Effector memory CD4-positive, alpha-beta T cell (primary cell): Measurements from ENCODE around the gene ARMH1.

Experiments used
- DNase-seq, 3 donors: peaks; one replicate each; pipeline ENCODE4 v3.0.0-alpha.2; 2020
- H3K27ac ChIP-seq: 2 replicates; pipeline ENCODE4 v1.7.0; 2013; ENCODE audit warnings: mild to moderate bottlenecking, low read length, moderate library complexity; ENCODE audit not compliant: insufficient read depth, poor library complexity, severe bottlenecking
- H3K27me3 ChIP-seq: replicated peaks from 2 replicates; pipeline ENCODE4 v1.7.0; 2013; ENCODE audit warnings: mild to moderate bottlenecking, low read length; ENCODE audit not compliant: insufficient read depth, control insufficient read depth, poor library complexity, severe bottlenecking
- H3K36me3 ChIP-seq: 2 replicates; pipeline ENCODE4 v1.7.0; 2013; ENCODE audit warnings: mild to moderate bottlenecking, low read length, moderate library complexity; ENCODE audit not compliant: control insufficient read depth, insufficient read depth
- H3K4me1 ChIP-seq: 2 replicates; pipeline ENCODE4 v1.7.0; 2013; ENCODE audit warnings: low read length, mild to moderate bottlenecking; ENCODE audit not compliant: control insufficient read depth, insufficient read depth, poor library complexity, severe bottlenecking
- H3K4me3 ChIP-seq: 2 replicates; pipeline ENCODE4 v1.7.0; 2013; ENCODE audit warnings: low read length, low read depth, mild to moderate bottlenecking; ENCODE audit not compliant: insufficient read depth, poor library complexity, severe bottlenecking
- H3K9me3 ChIP-seq: 2 replicates; pipeline ENCODE4 v1.7.0; 2013; ENCODE audit warnings: mild to moderate bottlenecking, low read length, moderate library complexity; ENCODE audit not compliant: control insufficient read depth

Gene ARMH1

DNA sequence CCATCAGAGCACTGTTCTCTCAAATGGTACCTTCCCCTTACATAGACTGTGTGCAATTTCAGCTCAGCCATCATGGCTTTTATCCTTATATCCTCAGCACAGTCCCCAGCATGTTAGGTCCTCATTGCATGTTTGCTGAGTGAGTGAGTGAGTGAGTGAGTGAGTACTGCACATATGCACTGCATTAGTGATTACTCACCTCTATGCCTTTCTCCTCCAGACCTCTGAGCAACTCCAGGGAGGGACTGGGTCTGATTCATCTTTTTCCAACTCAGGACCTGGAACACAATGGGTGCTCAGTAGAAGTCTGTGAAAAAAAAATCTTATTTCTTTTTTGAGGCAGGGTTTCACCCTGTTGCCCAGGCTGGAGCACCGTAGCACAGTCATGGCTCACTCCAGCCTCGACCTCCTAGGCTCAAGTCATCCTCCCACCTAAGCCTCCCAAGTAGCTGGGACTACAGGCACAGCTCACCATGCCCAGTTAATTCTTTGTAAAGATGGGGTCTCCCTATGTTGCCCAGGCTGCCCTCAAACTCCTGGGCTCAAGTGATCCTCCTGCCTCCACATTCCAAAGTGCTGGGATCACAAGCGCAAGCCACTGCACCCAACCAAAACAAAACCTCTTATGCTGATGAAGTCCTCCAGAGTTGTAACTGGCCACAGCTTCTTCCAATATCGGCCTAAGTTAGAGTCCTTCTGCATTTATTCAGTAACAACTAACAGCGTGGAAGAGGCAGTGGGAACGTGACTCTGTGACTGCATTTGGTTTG is 32.8 kb downstream of the ARMH1 start:
- DNase-seq: no peak
- H3K27ac ChIP-seq: no peak overlapping the region
- H3K4me1 ChIP-seq: peaks cover 4% of the 10 kb centered on the region
- H3K36me3 ChIP-seq: no peaks in the 10 kb centered on the region
- H3K4me3 ChIP-seq: no peak overlapping the region
- H3K27me3 ChIP-seq: no peaks in the 10 kb centered on the region
- H3K9me3 ChIP-seq: no peaks in the 10 kb centered on the region

DNA sequence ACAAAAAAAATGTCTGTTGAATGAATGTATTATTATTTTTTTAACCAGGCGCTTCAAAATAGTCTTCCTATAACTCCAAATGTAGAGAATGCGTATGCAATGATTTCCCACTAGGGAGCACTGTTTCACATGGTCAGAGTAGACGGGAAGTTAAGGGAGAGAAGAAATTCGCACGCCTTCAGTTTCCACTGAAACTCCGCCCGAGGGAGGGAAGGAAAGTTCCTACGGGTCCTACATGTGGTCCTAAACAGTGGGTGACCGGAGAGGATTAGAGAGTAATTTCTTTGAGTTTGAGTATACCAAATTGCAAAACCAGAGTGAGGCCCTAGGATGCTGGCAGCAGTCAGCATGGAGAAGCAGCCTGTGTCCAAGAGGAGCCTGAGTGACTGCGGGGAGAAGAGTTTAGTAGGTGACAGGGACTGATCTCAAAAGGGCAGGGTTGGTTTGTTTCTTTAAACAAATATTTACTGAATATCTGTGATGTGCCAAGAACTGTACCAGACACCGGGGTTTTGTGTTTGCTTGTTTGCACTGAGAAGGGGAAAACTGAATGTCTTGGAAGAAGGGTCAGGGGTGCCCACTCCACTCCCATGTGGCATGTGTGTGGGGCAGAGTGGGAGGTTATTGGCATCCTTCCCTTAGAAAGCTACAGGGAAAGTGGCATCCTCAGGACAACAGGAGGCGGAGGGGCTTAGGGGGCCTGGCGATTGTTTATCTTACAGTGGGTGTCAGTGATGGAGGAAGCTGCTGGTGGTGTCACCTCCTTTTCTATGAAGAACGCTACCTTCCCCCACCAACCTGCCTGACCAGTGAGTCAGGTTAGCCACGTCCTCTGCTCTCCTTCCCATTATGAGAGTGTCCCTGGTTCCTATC is 33.7 kb downstream of the ARMH1 start:
- H3K27me3 ChIP-seq: no peaks in the 10 kb centered on the region
- no peak for DNase-seq
- H3K27ac ChIP-seq: no peak overlapping the region
- no peaks in the 10 kb centered on the region for H3K36me3 ChIP-seq
- no peak overlapping the region for H3K4me3 ChIP-seq
- H3K4me1 ChIP-seq: peaks cover 4% of the 10 kb centered on the region
- H3K9me3 ChIP-seq: no peaks in the 10 kb centered on the region

DNA sequence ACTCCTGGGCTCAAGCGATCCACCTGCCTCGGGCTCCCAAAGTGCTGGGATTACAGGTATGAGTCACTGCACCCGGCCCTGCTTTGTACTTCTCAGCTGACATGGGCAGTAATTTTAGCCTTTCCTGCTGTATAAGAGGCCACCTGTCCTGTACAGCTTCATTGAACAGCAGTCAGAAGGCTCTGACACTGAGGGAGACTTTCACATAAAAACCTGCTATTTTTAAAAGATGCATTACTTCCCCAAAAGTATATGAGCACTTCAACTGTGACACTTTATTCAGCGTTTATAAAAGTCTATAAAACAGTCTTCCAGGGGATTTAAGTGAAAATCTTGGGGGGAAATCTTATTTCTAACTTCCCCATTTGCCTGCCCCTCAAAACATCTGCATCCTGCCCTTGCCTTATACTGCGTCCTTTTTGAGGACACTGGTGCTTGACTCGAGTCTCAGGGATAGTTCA is 38.8 kb downstream of the ARMH1 start:
- no peaks in the 10 kb centered on the region for H3K4me1 ChIP-seq
- no peak overlapping the region for H3K4me3 ChIP-seq
- no peak overlapping the region for H3K27ac ChIP-seq
- H3K36me3 ChIP-seq: no peaks in the 10 kb centered on the region
- H3K27me3 ChIP-seq: no peaks in the 10 kb centered on the region
- DNase-seq: no peak
- H3K9me3 ChIP-seq: no peaks in the 10 kb centered on the region

DNA sequence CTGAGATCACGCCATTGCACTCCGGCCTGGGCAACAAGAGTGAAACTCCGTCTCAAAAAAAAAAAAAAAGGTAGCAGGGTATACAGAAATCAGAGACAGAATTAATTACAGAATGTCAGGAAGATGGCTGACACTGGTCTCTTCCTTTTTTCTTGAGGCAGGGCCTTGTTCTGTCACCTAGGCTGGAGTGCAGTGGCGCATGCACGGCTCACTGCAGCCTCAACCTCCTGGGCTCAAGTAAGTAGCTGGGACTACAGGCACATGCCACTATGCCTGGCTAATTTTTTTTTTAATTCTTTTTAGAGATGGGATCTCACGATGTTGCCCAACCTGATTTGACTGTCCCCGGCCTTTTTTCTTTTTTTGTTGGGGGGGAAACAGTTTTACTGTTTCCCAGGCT is 40.0 kb downstream of the ARMH1 start:
- H3K36me3 ChIP-seq: no peaks in the 10 kb centered on the region
- no peaks in the 10 kb centered on the region for H3K9me3 ChIP-seq
- no peak overlapping the region for H3K4me3 ChIP-seq
- no peak overlapping the region for H3K27ac ChIP-seq
- DNase-seq: no peak
- peaks cover 6% of the 10 kb centered on the region for H3K4me1 ChIP-seq
- no peaks in the 10 kb centered on the region for H3K27me3 ChIP-seq

DNA sequence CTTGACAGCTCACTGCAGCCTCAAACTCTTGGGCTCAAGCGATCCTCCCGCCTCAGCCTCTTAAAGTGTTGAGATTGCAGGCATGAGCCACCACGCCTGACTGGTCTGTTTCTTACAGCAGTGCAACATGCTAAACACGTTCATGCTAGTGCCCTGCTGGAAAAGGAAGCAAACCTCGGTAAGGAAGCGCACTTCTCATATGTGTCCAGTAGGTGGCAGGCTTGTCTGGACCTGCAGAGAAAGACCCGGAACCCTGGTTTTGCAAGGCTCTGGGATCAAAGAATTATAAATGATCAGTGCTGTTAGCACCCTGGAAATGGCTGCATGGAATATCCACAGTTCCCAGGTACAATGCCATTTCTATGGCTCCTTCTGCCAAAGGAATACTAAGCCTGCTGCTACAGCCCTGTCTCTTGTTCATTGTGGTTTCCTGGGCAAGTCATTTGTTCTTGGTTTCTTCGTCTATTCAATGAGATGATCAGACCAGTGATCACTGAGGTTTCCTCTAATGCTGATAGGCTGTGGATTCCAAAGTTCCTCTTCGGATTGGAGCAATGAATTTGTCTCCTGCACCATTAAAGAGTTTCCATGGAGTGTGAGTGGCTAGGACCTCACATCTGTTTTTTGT is 40.5 kb downstream of the ARMH1 start:
- Histone ChIP-seq H3K4me3 (no peak overlapping the region), H3K27ac (no peak overlapping the region), H3K36me3 (no peaks in the 10 kb centered on the region), H3K4me1 (peaks cover 10% of the 10 kb centered on the region), H3K9me3 (no peaks in the 10 kb centered on the region), H3K27me3 (no peaks in the 10 kb centered on the region)
- DNase-seq: peak; percentile 40 to 55 (median 51)

DNA sequence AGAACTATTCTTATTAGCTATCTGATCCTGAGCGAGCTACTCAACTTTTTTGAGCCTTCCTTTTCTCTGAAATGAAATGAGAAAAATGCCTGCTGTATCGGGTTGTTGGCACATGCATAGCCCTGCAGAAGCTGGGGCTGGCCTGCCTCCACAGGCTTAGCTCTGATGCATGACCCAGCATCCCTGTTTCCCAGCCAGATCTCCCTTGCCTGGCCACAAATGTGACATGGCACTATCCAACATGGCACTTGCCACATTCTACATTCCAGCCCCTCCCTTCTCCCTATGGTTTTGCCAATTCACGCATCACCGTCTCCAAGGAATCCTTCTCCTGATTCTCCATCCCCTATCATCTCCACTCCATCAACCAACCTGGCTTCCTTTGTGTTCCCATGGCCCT is 42.6 kb downstream of the ARMH1 start:
- Histone ChIP-seq H3K36me3 (no peaks in the 10 kb centered on the region), H3K27ac (no peak overlapping the region), H3K27me3 (no peaks in the 10 kb centered on the region), H3K4me3 (no peak overlapping the region), H3K4me1 (peaks cover 14% of the 10 kb centered on the region), H3K9me3 (no peaks in the 10 kb centered on the region)
- DNase-seq: no peak

DNA sequence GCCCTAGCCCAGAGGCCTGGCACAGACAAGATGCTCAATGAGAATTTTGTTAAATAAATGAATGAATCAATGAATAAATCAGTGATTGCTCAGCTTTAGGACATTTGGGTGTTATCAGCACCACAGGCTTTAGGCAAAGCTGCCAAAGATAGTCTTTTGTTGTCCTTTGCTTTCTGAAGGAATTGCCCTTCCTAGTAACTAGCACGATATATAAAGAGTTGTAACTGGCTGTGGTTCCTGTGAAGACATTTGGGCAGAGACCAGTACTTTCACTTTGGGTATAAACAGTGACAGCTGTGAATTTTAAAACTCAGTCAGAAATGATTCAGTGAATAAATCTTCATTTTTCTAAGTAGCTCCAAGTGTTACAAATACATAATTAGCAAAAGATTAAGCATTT is 43.1 kb downstream of the ARMH1 start:
- Histone ChIP-seq H3K9me3 (no peaks in the 10 kb centered on the region), H3K27ac (no peak overlapping the region), H3K27me3 (no peaks in the 10 kb centered on the region), H3K36me3 (no peaks in the 10 kb centered on the region), H3K4me3 (no peak overlapping the region), H3K4me1 (peaks cover 14% of the 10 kb centered on the region)
- DNase-seq: no peak

DNA sequence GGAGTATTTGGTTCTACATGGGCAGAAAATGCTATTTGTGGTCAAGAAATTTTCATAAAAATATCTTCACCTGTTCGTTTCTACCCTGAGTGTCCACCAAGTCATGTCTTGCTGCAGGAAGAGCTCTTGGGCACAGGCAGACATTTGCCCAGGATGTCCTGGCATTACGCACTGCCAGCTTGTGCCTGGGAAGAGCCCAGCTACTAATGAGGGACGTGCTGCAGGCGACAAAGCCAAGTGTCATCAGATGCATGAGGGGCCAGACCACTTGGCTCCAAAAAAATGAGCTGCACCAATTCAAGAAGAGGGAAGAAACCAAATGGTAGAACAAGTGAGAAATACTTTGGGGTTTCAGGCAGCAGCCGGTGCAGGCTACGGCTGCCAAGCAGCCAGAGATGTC is 43.6 kb downstream of the ARMH1 start:
- Histone ChIP-seq H3K9me3 (no peaks in the 10 kb centered on the region), H3K27ac (no peak overlapping the region), H3K36me3 (no peaks in the 10 kb centered on the region), H3K4me3 (no peak overlapping the region), H3K27me3 (no peaks in the 10 kb centered on the region), H3K4me1 (peaks cover 14% of the 10 kb centered on the region)
- no peak for DNase-seq

DNA sequence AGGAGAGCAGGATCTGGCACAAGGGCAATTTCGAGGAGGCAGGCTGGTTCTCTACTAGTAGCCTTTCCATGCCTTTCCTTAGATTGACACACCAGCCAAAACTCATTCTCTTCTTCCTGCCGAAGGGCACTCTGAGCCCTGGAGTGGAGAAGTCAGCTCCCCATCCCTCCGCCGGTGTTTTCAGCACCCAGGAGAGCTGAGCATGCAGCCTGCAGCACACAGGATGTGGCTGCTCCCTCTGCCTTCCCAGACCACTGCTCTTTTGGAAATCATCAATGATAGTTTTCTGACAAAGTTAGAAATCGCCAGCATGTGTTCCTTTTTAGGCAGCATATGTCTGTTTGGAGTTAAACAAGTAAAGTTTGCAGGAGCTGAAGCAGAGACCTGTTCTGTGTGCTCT is 44.8 kb downstream of the ARMH1 start:
- peaks cover 21% of the 10 kb centered on the region for H3K4me1 ChIP-seq
- no peaks in the 10 kb centered on the region for H3K27me3 ChIP-seq
- H3K36me3 ChIP-seq: no peaks in the 10 kb centered on the region
- H3K27ac ChIP-seq: no peak overlapping the region
- no peaks in the 10 kb centered on the region for H3K9me3 ChIP-seq
- no peak overlapping the region for H3K4me3 ChIP-seq
- DNase-seq: no peak

DNA sequence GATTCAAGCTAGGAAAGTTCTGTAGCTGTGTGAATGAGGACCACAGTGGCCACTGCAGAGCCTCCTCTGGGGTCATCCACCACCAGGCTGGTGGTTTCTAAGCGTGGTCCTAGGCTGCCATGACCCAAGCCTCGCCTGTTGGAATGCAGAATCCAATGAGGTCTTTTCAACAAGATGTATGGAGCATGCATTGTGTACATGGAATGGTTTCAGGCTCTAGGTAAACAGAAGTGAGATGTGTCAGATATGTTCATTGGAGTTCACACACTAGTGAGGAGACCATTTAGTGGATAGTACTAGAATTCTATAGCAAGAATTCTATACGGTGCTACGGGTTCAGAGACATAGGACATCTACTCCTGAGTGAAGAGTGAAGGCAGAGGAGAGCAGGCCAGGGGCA is 45.8 kb downstream of the ARMH1 start:
- Histone ChIP-seq H3K4me3 (no peak overlapping the region), H3K4me1 (peaks cover 21% of the 10 kb centered on the region), H3K9me3 (no peaks in the 10 kb centered on the region), H3K36me3 (no peaks in the 10 kb centered on the region), H3K27ac (no peak overlapping the region), H3K27me3 (no peaks in the 10 kb centered on the region)
- no peak for DNase-seq
